Renal cortex interstitium (tissue), 15 donors: ENCODE measurements around the gene LBR. TPM values are rescaled to one million over a fixed set of nuclear protein-coding genes. Genes with fewer than 3 reads are reported as not detected.
"Not testable (repeated sequence)": the region's sequence is repeated elsewhere in the genome, so short reads cannot be mapped to it uniquely, and the experiment has no call there.

Source experiments
- DNase-seq, 11 donors: peaks; one replicate each; pipeline ENCODE4 v3.0.0-alpha.2; 2013; ENCODE audit warnings: low read depth in 9 of 11, low spot score in 4 of 11; ENCODE audit errors: extremely low read depth in 1 of 11
- long read RNA-seq, 16 experiments: transcript quantifications; one replicate each; lab custom pipeline, GENCODE V29; 2026
- polyA plus RNA-seq, 3 donors: library from polyadenylated mRNA; unstranded; fragments of 120-200 nt; gene quantifications; one replicate each; pipeline ENCODE4 v1.2.1, GENCODE V29; 2013; ENCODE audit not compliant: insufficient read length in 3 of 3

Gene LBR
- polyA plus RNA-seq, result 10 to 100 TPM; 80.2 to 97.5 (median 94.6) TPM
- long read RNA-seq, donor 1, transcript LBR-201 (14 exons, 3,745 nt), result major isoform, 10 of 17 reads
- long read RNA-seq, donor 1, partial matches to known transcripts, result 0 of 17 reads
- long read RNA-seq, donor 1, other reads (novel, unspliced or antisense), result 5 of 17 reads
- long read RNA-seq, donor 2, transcript LBR-201 (14 exons, 3,745 nt), result major isoform, 6 of 10 reads
- long read RNA-seq, donor 2, partial matches to known transcripts, result 0 of 10 reads
- long read RNA-seq, donor 2, other reads (novel, unspliced or antisense), result 0 of 10 reads
- long read RNA-seq, donor 3, transcript LBR-201 (14 exons, 3,745 nt), result major isoform, 22 of 24 reads
- long read RNA-seq, donor 3, partial matches to known transcripts, result 0 of 24 reads
- long read RNA-seq, donor 3, other reads (novel, unspliced or antisense), result 0 of 24 reads
- long read RNA-seq, donor 4, transcript LBR-201 (14 exons, 3,745 nt), result major isoform, 9 of 12 reads
- long read RNA-seq, donor 4, partial matches to known transcripts, result 0 of 12 reads
- long read RNA-seq, donor 4, other reads (novel, unspliced or antisense), result 0 of 12 reads
- long read RNA-seq, donor 5, result 0 reads
- long read RNA-seq, donor 6, transcript LBR-201 (14 exons, 3,745 nt), result major isoform, 15 of 17 reads
- long read RNA-seq, donor 6, partial matches to known transcripts, result 0 of 17 reads
- long read RNA-seq, donor 6, other reads (novel, unspliced or antisense), result 0 of 17 reads
- long read RNA-seq, donor 7, transcript LBR-201 (14 exons, 3,745 nt), result major isoform, 13 of 13 reads
- long read RNA-seq, donor 7, partial matches to known transcripts, result 0 of 13 reads
- long read RNA-seq, donor 7, other reads (novel, unspliced or antisense), result 0 of 13 reads
- long read RNA-seq, donor 8, transcript LBR-201 (14 exons, 3,745 nt), result major isoform, 16 of 34 reads
- long read RNA-seq, donor 8, partial matches to known transcripts, result 16 of 34 reads
- long read RNA-seq, donor 8, other reads (novel, unspliced or antisense), result 0 of 34 reads
- long read RNA-seq, donor 9, transcript LBR-201 (14 exons, 3,745 nt), result major isoform, 12 of 17 reads
- long read RNA-seq, donor 9, partial matches to known transcripts, result 0 of 17 reads
- long read RNA-seq, donor 9, other reads (novel, unspliced or antisense), result 5 of 17 reads
- long read RNA-seq, donor 10, transcript LBR-201 (14 exons, 3,745 nt), result major isoform, 14 of 14 reads
- long read RNA-seq, donor 10, partial matches to known transcripts, result 0 of 14 reads
- long read RNA-seq, donor 10, other reads (novel, unspliced or antisense), result 0 of 14 reads
- long read RNA-seq, donor 11, transcript LBR-201 (14 exons, 3,745 nt), result major isoform, 7 of 9 reads
- long read RNA-seq, donor 11, partial matches to known transcripts, result 0 of 9 reads
- long read RNA-seq, donor 11, other reads (novel, unspliced or antisense), result 0 of 9 reads
- long read RNA-seq, donor 12, partial matches to known transcripts, result 0 of 4 reads
- long read RNA-seq, donor 12, other reads (novel, unspliced or antisense), result 0 of 4 reads
- long read RNA-seq, donor 13, transcript LBR-201 (14 exons, 3,745 nt), result major isoform, 19 of 36 reads
- long read RNA-seq, donor 13, partial matches to known transcripts, result 15 of 36 reads
- long read RNA-seq, donor 13, other reads (novel, unspliced or antisense), result 0 of 36 reads
- long read RNA-seq, donor 14, transcript LBR-201 (14 exons, 3,745 nt), result major isoform, 10 of 10 reads
- long read RNA-seq, donor 14, partial matches to known transcripts, result 0 of 10 reads
- long read RNA-seq, donor 14, other reads (novel, unspliced or antisense), result 0 of 10 reads
- long read RNA-seq, donor 15, transcript LBR-201 (14 exons, 3,745 nt), result major isoform, 6 of 6 reads
- long read RNA-seq, donor 15, partial matches to known transcripts, result 0 of 6 reads
- long read RNA-seq, donor 15, other reads (novel, unspliced or antisense), result 0 of 6 reads
- long read RNA-seq, donor 16, transcript LBR-201 (14 exons, 3,745 nt), result major isoform, 39 of 69 reads
- long read RNA-seq, donor 16, transcript LBR-206 (2 exons, 536 nt), result minor isoform, 5 of 69 reads
- long read RNA-seq, donor 16, partial matches to known transcripts, result 22 of 69 reads
- long read RNA-seq, donor 16, other reads (novel, unspliced or antisense), result 0 of 69 reads

DNA sequence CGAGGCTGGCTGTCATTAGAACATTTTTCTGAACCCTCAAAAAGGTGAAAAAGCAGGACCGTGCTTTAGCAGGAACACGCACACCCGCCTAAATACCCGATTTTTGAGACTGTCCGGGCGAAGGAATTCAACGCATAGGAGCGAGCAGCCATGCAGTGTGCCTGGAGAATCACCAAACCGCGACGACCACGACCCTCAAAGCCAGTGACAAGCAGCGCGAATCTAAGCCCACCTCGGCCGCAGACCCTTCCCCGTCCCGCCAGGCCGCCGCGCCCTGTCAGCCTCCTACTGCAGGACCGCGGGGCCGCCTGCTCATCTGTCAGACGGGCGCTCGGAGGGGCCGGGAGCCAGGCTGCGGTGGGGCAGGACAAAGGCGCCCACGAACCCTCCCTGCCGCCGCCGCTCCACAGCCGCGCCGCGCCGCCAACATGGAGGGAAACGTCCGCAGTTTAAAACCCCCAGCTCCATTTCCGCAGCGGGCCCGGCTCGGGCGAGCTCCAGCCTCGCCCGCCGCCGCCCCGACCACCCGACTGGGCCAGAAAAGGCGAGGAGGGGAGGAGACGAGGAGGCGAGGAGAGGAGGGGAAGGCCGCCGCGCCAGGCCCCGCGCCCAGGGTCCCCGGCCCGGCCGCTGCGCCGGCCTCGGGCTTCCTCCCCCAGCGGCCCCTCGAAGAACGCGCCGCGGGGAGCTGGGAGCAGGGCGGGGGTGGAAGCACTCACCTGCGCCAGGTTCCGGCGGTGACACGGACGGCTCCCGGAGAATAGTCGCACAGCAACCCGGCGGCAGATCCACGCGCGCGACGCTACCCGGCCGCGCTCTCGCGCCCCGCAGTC, at the start of gene LBR:
LBR (minus strand) TSS at position 804 of the 833 bp plus-strand sequence. CDS start 3,963 bp downstream, outside the sequence.
- DNase-seq, result peak in 1 of 11 donors; percentile 42

DNA sequence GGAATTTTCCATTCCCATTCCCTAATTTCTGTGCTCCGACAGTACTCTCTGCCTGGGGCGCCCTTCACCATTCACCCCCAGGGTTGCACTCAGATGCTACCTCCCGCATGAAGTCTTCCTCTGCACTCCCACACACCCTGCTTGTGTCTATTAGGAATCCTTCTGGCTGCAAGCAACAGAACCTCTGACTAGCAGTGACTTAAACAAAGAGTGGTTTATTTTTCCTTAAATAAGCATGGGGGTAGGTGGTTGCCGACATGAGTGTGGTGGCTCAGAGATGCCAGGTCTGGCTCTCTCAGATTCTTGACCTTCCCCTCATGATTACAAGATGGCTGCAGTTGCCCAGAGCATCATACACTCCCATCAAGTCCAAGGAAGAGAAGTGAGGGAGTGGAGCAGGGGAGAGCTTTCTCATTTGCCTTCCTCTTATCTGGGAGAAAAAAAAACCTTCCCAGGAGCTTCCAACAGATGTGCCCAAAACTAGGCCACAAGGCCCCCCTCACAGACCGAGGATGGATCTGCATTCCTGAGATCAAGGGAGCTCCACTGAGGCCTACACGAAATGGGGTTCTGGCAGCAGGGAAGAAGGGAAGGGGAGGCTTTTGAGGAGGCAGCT, 49.6 kb upstream of the LBR start:
- DNase-seq, result no peak

- no peak for DNase-seq
Measured at GRCh38 chr1:225476538-225476988, 48.7 kb upstream of the LBR start.

DNA sequence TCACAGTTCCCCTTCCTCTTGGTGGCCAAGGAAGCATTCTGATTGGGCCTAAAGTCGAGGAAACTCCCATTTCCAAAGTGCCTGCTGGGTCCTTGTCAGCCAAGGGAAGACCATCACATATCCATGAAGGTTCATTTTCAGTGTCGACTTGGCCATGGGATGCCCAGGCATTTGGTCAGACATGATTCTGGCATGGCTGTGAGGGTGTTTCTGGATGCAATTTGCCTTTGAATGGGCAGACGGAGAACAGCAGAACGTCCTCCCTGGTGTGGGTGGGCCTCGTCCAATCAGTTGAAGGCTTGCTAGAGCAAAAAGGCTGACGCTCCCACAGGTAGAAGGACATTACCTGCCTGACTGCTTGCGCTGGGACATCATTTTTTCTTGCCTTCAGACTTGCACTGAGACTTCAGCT, 48.3 kb upstream of the LBR start:
- no peak for DNase-seq

DNA sequence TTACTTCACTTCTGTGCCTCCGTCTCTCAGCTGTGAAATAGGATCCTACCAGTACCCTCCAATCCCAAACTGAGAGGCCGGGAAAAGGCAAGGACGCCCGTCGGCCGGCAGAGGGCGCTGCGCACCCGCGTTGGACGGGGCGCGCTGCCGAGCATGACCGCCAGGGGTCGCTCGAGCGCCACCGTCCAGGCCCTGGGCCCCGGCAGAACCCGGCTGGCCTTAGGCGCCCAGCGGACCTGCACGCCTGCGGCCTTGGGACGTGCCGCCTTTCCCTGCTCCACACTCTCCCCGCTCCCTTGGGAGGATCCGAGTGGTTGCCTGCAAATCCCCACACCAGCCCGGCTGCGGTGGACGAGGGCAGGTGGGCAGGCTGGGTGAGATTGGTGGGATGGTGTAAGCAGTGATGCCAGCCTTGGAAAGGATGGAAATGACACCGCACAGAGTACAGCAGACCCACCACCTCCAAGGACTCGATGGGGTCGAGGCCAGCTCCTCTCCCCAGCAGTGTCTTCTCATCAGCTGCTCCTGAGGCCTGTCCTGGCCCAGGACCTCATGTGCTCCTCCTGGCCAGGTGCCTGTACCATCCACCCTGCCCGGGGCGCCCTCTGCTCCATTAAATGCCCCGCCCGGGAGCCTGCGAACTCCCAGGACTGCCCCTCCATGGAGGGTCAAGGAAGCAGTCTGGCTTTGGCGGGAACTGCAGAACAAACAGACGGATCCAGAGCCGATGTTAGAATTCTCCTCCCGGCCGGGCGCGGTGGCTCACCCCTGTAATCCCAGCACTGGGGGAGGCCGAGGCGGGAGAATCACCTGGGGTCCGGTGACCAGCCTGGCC, 47.4 kb upstream of the LBR start:
- DNase-seq, result peak; percentile 33 to 74 (median 52)

DNA sequence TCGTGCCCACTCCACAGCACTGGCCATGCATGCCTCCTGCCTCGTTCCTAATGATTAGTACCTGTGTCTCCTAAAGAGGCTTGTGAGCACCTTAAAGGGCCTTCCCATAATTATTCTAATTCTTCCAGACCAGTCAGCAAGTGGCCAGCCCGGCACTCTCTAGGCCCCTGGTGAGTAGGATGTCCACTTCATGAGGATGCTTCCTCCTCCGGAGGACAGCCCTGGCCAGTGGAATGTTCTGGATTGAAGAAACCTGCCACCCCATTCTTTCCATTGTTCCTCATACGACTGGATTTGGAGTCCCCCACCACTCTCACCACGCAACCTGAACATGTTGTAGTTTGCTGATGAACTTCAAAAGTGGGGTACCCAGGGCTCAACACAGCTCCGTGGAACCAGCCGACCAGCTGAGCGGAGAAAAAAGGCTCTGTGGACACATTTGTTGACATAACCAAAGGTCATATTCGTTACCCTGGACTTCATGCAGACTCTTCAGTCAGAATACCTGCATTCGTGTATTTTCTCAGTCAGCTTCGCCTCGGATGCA, 46.7 kb upstream of the LBR start:
- DNase-seq, result no peak

DNA sequence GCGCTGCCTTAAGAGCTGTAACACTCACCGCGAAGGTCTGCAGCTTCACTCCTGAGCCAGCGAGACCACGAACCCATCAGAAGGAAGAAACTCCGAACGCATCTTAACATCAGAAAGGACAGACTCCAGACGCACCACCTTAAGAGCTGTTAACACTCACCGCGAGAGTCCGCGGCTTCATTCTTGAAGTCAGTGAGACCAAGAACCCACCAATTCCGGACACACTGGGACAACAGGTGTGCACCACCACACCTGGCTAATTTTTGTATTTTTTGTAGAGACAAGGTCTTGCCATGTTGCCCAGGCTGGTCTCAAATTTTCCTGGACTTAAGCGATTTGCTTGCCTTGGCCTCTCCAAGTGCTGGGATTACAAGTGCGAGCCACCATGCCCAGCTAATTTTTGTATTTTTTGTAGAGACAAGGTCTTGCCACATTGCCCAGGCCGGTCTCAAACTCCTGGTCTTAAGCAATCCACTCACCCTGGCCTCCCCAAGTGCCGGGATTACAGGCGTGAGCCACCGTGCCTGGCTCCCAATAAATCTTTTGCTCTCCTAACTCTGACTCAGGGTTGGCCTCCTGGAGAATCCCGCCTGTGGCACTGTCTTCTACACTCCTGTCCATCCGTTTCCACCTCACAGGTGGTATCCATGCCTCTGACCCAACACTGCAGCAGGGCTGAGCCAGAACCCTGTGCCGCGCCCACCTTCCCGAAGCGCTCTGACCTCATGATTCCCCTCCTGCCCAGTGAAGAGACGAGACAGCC, 46.0 kb upstream of the LBR start:
- DNase-seq, result not testable (repeated sequence)

- not testable (repeated sequence) for DNase-seq
Measured at GRCh38 chr1:225473266-225473665, 45.4 kb upstream of the LBR start.

DNA sequence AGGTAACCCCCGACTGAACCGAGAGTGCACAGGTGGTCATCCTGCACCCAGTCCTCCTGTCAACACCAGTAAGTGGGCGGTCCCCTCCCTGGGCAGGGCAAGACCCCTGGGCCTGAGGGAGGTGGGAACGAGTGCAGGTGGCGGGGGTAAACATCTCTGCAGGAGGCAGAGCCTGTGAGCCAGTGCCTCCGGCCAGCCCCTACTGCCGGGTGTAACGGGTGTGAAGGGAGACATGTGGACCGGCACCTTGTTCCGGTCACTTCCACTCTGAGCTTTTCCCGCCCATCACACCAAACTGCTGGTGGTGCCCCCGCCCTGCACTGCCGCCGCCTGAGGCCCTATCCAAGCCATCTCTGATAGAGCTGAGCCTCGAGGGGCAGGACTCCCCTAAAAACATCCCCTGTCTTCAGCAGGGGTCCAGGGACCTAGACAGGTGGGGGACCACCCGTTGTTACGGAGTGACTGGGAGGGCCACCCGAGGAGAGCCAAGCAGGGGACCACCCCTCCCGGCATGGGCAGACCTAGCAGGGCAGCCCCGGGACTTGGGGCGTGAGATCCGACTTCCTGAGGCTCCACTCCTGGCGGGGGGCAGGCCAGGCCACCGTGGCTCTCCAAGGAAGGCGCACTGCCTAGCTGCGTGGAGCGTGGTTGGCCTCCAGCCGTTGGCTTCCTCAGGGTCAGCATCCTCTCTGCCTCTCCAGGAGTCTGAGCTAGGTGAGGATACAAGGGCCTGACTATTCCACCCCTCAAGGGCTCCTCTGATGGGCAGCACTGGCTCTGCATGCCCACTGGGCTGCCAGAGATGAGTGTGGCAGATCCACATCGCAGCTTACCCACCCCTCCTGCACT, 43.8 kb upstream of the LBR start:
- DNase-seq, result no peak

- DNase-seq, result no peak
Measured at GRCh38 chr1:225471109-225471452, 43.2 kb upstream of the LBR start.

- DNase-seq, result no peak
Measured at GRCh38 chr1:225470211-225471108, 42.6 kb upstream of the LBR start.

- no peak for DNase-seq
Measured at GRCh38 chr1:225469051-225469450, 41.2 kb upstream of the LBR start.
